ENCODE data around the gene SENP3.

SENP3 gene

GRCh38 chr17:7561589-7562207, at the start of gene SENP3:
Gene SENP3, plus strand, starts transcription at chr17:7561919. Its CDS starts 1,158 bp downstream, at chr17:7563077.
- DNase-seq, result peak; percentile 82 to 91 (median 88)

DNA sequence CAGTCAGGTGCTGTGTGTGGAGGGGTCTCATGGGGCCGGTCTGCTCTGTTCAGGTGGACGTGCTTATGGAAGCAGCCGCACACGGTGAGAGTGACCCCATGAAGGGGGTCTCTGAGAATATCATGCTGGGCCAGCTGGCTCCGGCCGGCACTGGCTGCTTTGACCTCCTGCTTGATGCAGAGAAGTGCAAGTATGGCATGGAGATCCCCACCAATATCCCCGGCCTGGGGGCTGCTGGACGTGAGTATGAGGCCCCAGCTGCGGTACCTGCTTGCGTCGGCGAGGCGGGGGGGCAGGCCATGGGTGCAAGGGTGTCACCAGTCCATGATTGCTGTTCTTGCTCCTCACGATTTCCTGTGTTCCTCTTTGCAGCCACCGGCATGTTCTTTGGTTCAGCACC, 49.6 kb upstream of the SENP3 start:
- DNase-seq, result no peak

- no peak for DNase-seq
These were observed 48.7 kb upstream of the SENP3 start for GRCh38 chr17:7512824-7513540.

GRCh38 chr17:7513850-7514419, 47.8 kb upstream of the SENP3 start:
- DNase-seq, result no peak

DNA sequence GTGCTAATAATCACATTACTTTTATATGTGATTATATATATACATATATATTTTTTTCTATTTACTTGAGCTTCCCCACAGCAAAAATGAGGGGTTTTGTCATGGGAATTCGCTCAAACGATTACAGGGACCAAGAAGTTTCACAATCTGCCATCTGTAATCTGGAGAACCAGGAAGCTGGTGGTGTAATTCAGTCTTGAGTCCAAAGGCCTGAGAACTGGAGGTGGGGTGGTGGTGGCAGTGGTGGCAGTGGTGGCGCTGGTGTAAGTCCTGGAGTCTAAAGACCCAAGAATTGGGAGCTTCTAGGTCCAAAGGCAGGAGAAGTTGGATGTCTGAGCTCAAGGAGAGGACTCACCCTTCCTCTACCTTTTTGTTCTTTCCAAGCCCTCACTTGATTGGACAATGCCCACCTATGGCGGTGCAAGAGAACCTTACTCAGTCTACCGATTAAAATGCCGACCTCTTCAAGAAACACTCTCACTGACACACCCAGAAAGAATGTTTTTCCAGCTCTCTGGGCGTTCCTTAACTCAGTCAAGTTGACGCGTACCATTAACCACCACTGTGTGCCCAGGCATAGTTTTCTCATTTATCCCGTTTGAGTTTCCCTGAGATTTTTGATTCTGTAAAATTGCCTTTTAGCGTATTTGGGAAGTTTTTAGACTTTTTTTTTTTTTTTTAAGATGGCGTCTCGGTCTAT, 45.7 kb upstream of the SENP3 start:
- DNase-seq, result no peak

DNA sequence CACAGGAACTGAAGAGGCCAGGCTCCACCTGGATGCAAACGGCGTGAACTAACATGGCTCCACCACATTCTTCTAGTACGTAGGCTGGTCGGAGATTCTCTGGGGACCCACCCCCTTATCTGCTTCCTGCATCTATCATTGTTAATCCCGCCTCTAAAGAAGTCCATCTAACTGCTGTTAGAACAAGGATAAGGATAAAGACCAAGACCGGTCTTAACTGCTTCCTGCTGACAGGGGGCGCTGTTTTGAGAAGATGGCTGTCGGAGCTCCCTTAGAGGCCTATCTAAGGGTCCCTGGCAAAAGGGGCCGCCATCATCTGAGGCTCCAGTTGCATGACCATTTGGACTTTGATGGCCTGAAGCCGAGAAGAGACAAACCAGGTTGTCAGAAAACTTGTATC, 38.7 kb upstream of the SENP3 start:
- peak in 5 of 6 experiments; percentile 23 to 57 (median 41) for DNase-seq

DNA sequence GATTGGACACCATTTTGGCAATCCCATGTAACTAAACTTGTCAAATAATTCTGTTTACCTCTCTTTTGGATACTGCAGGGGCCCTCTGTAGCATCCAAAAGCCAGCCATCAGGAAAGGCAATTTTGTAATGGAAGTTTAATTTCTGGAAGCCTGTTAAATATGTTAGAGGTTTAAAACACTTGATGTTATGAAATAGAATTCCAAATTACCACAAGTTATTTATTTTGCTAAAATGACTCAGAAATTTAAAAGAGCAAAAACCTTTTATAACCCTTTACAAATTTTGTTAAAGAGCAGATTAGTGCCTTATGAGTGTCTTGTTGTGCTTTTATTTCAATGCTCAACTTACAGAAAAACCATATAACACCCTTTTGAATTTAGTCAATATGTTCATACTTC, 32.9 kb upstream of the SENP3 start:
- DNase-seq, result no peak

GRCh38 chr17:7530023-7530900, 31.5 kb upstream of the SENP3 start:
- no peak for DNase-seq

DNA sequence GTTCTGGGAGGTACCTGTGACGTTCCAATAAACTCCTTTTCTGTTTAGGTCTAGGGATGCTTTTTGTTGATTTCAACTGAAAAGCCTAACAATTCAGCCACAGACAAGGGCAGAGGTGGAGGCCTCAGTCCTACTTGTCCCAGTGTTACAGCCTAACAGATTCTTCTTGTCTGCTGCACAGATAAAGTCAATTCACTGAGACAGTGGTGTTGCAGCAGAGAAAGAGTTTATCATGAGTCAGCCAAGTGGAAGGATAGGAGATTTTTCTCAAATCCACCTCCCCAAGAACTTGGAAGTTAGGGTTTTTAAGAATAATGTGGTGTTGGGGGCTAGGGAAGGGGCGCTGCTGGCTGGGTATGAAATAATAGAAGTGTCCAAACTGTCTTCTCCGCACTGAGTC, 23.7 kb upstream of the SENP3 start:
- no peak for DNase-seq

- DNase-seq, result no peak
These were observed 22.7 kb upstream of the SENP3 start for GRCh38 chr17:7538891-7539545.

DNA sequence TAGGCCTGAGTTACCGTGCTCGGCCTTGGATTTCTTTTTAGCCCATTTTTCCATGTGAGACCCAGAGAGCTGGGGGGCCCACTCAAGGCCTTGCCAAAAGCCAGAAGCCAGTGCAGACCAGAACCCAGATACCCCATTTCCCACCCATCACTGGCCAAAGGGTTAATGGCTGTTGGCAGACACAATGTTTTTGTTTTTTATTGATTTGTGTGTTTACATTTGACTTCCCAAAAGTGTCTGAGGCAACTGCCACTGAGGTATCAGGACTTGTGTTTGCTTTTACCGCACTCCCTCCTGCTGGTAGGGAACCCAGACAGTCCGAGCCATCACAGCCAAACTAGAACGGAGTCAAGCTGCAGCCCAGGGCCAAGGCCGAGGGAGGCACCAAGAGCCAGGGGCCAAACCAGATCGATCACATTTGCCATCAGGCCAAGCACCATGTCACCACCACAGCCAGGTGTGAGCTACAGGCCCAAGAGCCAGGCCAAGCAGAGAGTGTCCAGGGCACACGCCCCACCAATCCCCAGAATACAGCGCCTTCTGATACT, 20.6 kb upstream of the SENP3 start:
- no peak for DNase-seq

DNA sequence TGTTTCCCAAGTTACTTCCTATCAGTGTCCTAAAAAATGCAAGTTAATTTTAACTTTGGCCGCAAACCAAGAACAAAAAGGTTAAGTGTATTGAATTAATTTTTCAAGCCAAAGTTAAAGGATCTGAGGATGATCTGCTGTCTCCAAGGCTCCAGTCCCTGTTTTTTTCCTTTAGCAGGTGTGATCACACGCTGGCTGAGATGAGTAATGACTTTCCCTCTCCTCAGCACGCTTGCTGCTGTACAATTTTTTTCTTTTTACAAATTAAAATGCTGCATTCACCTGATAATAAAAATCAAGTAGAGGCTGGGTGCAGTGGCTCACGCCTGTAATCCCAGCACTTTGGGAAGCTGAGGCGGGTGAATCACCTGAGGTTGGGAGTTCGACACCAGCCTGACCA, 16.8 kb upstream of the SENP3 start:
- no peak for DNase-seq

DNA sequence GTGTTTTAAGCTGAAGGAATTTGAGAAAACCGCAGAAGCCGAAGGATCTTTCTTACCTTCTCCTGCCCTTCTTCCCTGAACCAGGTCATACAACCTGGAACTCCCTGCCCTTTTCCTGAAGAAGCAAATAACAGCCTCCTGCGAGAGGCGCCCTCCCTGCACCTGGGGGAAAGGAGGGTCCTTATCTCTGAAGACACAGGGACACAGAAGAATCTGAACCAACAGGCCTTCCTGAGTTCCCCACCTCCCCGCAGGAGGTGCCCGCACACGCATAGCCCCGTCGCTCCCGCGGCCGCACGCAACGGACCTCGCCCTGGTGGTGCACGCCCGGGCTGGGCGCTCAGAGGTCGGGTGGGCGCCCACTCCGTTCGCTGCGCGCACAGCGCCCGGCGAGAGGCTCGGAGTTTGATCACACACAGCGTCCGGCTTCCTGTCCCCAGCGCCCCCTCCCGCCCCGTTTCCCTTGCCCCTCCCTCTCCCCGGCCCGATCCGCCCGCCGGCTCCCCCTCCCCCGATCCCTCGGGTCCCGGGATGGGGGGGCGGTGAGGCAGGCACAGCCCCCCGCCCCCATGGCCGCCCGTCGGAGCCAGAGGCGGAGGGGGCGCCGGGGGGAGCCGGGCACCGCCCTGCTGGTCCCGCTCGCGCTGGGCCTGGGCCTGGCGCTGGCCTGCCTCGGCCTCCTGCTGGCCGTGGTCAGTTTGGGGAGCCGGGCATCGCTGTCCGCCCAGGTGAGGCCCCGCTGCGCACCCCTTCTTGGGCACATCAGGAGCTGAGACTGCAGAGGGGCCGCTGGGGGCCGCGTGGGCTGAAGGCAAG, 12.9 kb upstream of the SENP3 start, which contains the start of gene TNFSF12:
Gene TNFSF12, plus strand, starts transcription at position 474 of the 816 bp plus-strand sequence. Its CDS starts 96 bp downstream, at position 570.
- peak; percentile 16 to 64 (median 42) for DNase-seq

DNA sequence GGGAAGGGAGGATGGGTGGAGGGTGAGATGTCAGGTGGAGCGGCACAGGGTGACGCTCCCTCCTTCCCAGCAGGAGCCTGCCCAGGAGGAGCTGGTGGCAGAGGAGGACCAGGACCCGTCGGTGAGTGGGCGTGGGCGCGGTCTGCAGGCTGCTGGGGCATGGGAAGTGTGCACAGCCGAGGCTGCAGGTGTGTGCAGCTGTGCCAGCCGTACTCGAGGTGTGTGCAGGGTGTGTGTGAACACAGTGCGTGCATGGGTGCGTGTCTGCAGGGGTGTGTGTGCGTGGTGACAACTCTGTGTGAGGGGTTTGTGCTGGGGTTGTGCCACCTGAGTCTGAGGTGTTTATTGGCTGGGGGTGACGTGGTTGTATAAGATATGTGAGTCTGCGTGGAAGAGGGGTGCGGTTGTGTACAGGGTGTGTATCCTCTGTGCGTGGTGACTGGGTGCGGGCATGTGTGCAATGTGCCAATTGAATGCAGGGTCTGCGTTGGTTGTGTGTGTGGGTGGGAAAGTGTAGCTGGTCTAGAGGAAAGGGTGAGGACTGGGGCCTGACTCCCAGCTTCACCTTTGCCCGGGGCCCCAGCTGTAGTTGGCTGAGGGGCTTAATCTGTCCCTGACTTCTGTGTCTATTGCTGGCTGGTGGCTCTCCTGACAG, 12.2 kb upstream of the SENP3 start:
- DNase-seq, result peak in 5 of 6 experiments; percentile 20 to 56 (median 55)

- no peak for DNase-seq
These were observed 11.4 kb upstream of the SENP3 start for GRCh38 chr17:7550344-7550743.

DNA sequence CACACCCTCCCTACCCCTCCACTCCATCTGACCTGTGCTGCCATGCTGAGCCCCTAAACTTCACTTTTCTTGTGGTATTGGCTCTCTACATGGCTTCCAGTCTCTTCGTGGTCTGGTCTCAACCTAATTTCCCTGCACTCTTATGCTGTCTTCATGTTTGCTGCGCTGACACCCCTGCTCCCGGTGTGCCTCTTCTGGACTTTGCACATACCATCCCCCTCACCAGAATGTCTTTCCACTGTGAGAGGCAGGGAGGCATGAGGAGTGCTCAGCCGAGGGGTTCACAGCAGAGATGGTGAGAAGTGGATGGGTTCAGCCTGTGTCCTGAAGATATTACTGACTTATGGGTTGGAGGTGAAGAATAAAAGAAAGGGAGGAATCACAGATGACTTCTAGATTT, 10.3 kb upstream of the SENP3 start:
- peak in 1 of 6 experiments; percentile 8 for DNase-seq

DNA sequence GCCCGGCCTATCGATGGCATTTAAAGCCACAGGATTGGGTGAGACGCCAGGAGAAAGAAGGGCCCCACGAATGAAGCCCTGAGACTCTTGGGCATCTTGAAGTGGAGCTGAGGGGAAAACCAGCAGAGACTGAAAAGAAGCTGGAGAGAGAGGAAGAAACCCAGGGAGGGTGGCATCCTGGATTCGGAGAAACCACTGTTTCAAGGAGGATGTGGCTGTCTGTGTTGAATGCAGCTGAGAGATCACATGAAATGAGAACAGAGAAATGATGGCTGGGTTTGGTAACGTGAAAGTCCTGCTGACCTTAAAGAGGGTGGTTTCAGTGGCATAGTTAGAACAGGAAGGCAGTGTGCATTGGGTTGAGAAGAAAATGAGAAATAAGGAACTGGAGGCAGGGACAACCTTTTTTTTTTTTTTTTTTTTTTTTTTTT, 9.1 kb upstream of the SENP3 start:
- DNase-seq, result peak in 5 of 6 experiments; percentile 10 to 72 (median 65)

DNA sequence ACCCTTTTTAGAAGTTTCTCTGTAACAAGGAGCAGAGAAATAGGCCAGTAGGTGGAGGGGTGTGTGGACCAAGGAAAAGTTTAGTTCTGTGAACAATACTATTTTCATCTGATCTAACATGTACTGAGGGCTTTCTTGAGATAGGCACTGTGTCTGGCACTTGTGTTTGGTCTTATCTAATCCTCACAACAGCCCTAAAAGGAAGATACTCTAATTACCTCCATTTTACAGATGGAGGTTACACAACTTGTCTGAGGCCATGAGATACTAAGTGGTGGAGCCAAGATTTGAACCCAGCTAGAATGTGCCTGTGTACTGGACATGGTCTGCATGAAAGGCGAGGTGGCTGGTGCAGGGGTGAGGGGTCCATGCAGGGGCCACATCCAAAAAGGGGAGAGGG, 8.4 kb upstream of the SENP3 start:
- no peak for DNase-seq

DNA sequence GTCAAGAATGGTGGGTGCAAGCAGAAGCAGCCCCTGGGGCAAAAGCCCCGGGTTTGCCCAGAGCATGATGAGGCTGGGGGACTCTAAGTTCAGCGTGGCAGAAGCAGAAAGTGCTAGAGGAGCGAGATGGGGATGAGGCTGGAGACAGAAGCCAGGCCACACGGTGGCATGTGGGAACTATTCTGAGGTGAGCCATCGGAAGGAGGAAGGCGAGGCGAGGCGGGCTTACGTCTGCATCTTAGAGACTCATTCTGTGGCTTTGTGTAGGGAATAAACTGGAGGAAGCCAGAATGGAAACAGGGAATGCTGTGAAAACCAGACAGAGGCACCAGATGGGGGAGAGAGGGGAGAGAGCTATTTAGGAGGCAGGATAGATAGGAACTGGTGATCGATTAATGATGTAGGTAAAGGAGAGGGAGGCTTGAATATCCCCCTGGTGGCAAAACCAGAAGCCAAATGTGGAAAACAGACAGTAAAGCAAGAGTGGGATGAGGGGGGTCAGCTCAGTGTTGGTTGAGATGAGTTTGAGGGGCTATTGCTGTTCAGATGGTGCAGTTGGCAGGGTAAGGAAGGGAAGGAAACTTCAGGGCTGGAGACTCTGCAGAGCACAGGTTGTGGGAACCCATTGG, 6.3 kb upstream of the SENP3 start:
- no peak for DNase-seq

DNA sequence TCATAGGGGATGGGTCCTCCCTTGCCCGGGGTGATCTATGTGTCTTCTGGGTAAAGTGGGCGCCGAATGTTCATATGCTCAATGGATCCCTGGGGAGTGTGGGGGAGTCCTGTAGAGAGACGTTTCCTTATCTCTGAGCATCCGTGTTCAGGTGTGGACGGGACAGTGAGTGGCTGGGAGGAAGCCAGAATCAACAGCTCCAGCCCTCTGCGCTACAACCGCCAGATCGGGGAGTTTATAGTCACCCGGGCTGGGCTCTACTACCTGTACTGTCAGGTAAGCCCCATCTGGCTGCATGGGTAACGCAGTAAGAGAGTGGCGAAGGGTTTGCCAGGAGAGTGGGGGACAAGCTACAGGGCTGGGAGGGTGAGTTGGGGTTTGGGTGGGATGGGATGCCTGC, 5.1 kb upstream of the SENP3 start:
- DNase-seq, result no peak
